GM12874 (cell line): Measurements from ENCODE around the gene PDHB.

ENCODE experiments used
- CTCF ChIP-seq: IDR thresholded peaks from 2 replicates; pipeline ENCODE4 v1.5.1; 2011; ENCODE audit warnings: low read depth, mild to moderate bottlenecking, control low read depth, low read length, moderate library complexity; ENCODE audit not compliant: insufficient read depth

PDHB gene

GRCh38 chr3:58419780-58420507, 13.7 kb downstream of the PDHB start:
- TF ChIP-seq CTCF, result no peak

GRCh38 chr3:58418227-58418626, 15.4 kb downstream of the PDHB start:
- TF ChIP-seq CTCF, result no peak

GRCh38 chr3:58417075-58417474, 16.6 kb downstream of the PDHB start:
- TF ChIP-seq CTCF, result no peak

- no peak for TF ChIP-seq CTCF
These were observed 17.4 kb downstream of the PDHB start for GRCh38 chr3:58416191-58416590.

- TF ChIP-seq CTCF, result peak; percentile 41; the same call in 1 of the 2 replicates
These were observed 19.0 kb downstream of the PDHB start for GRCh38 chr3:58414538-58415197.

- no peak for TF ChIP-seq CTCF
These were observed 21.5 kb downstream of the PDHB start for GRCh38 chr3:58411851-58412830.

- TF ChIP-seq CTCF, result no peak
These were observed 22.6 kb downstream of the PDHB start for GRCh38 chr3:58411036-58411435.
